IMR-90 (cell line): ENCODE results near the gene NLGN4X.

Source experiments
- BHLHE40 ChIP-seq: fragments of 150-350 bp; IDR thresholded peaks from 2 replicates; pipeline ENCODE4 v1.6.1; 2016; ENCODE audit warnings: mild to moderate bottlenecking, low read depth, low read length
- CEBPB ChIP-seq: IDR thresholded peaks from 2 replicates; pipeline ENCODE4 v1.6.1; 2012; ENCODE audit warnings: low read depth, low read length, improper control_type of control experiment
- CTCF ChIP-seq: conservative IDR thresholded peaks from 2 replicates; pipeline ENCODE4 v1.5.1; 2012; ENCODE audit warnings: mild to moderate bottlenecking, low read depth, low read length, improper control_type of control experiment
- FOS ChIP-seq: fragments of 150-350 bp; IDR thresholded peaks from 2 replicates; pipeline ENCODE4 v1.6.1; 2016; ENCODE audit warnings: low read depth, low read length
- MAFK ChIP-seq: IDR thresholded peaks from 2 replicates; pipeline ENCODE4 v1.6.1; 2012; ENCODE audit warnings: low read depth, low read length, improper control_type of control experiment
- MAZ ChIP-seq: IDR thresholded peaks from 2 replicates; pipeline ENCODE4 v1.6.1; 2012; ENCODE audit warnings: low read depth, mild to moderate bottlenecking, low read length, improper control_type of control experiment, moderate library complexity, borderline replicate concordance
- MXI1 ChIP-seq: IDR thresholded peaks from 2 replicates; pipeline ENCODE4 v1.6.1; 2012; ENCODE audit warnings: low read depth, mild to moderate bottlenecking, low read length, moderate library complexity, borderline replicate concordance
- NFE2L2 ChIP-seq: fragments of 150-350 bp; IDR thresholded peaks from 2 replicates; pipeline ENCODE4 v1.6.1; 2016; ENCODE audit warnings: low read depth, mild to moderate bottlenecking, low read length
- POLR2A ChIP-seq: IDR thresholded peaks from 2 replicates; pipeline ENCODE4 v1.6.1; 2012; ENCODE audit warnings: mild to moderate bottlenecking, low read depth, low read length
- RAD21 ChIP-seq: IDR thresholded peaks from 2 replicates; pipeline ENCODE4 v1.6.1; 2012; ENCODE audit warnings: low read length, improper control_type of control experiment
- RCOR1 ChIP-seq: IDR thresholded peaks from 2 replicates; pipeline ENCODE4 v1.6.1; 2012; ENCODE audit warnings: mild to moderate bottlenecking, low read length, improper control_type of control experiment; ENCODE audit not compliant: insufficient replicate concordance
- RFX5 ChIP-seq: IDR thresholded peaks from 2 replicates; pipeline ENCODE4 v1.8.0; 2012; ENCODE audit warnings: low read depth, mild to moderate bottlenecking, low read length, moderate library complexity
- SMC3 ChIP-seq: fragments of 150-350 bp; IDR thresholded peaks from 2 replicates; pipeline ENCODE4 v1.6.1; 2016; ENCODE audit warnings: low read depth, mild to moderate bottlenecking, antibody characterized with exemption, low read length, moderate library complexity
- USF2 ChIP-seq: fragments of 150-350 bp; IDR thresholded peaks from 2 replicates; pipeline ENCODE4 v1.6.1; 2017; ENCODE audit warnings: mild to moderate bottlenecking, antibody characterized with exemption, low read length, low read depth

GRCh38 chrX:6049132-6049531 lies 179.5 kb downstream of the NLGN4X start:
- no peak for TF ChIP-seq CTCF
- no peak for TF ChIP-seq POLR2A
- TF ChIP-seq MAFK: no peak
- no peak for TF ChIP-seq USF2
- no peak for TF ChIP-seq SMC3
- no peak for TF ChIP-seq NFE2L2
- TF ChIP-seq FOS: no peak
- TF ChIP-seq CEBPB: no peak
- no peak for TF ChIP-seq RFX5
- no peak for TF ChIP-seq RAD21
- TF ChIP-seq MXI1: no peak
- no peak for TF ChIP-seq RCOR1
- no peak for TF ChIP-seq BHLHE40
- TF ChIP-seq MAZ: no peak
